H1 (cell line): ENCODE measurements around the gene OLA1. TPM values are rescaled to one million over a fixed set of nuclear protein-coding genes. Genes with fewer than 3 reads are reported as not detected.

Experiments
- CTCF ChIA-PET: fragments of 300-600 bp; sonication (Branson Sonifier 250); formaldehyde crosslinking; loops from one replicate; lab custom pipeline; 2021; ENCODE audit not compliant: partially characterized antibody; lab: Charles Lee
- POLR2A ChIA-PET: fragments of 300-600 bp; sonication (Branson Sonifier 250); formaldehyde crosslinking; loops from one replicate; lab custom pipeline; 2021; ENCODE audit warnings: inconsistent platforms; ENCODE audit not compliant: partially characterized antibody; lab: Charles Lee
- DNase-seq, 2 experiments: peaks; one replicate each; pipeline versions ENCODE4 v3.0.0 to v3.0.0-alpha.2; 2010 to 2022; ENCODE audit warnings: low spot score in 2 of 2, low read depth in 1 of 2, mixed read lengths in 1 of 2
- FAIRE-seq: peaks from 2 replicates; lab custom pipeline; 2011; peaks lifted over from hg19 to GRCh38; lab: Jason Lieb, UNC
- H2AFZ ChIP-seq: 2 replicates; pipeline ENCODE4 v1.8.1; 2012; ENCODE audit warnings: low read length, inconsistent platforms
- H2AK5ac ChIP-seq: 2 replicates; pipeline ENCODE4 v1.6.1; 2013; ENCODE audit warnings: low read depth, low read length
- H2BK120ac ChIP-seq: replicated peaks from 2 replicates; pipeline ENCODE3; 2013; ENCODE audit warnings: low read depth, low read length, inconsistent platforms
- H2BK12ac ChIP-seq: 2 replicates; pipeline ENCODE4 v1.6.1; 2013; ENCODE audit warnings: low read depth, low read length
- H2BK15ac ChIP-seq: 2 replicates; pipeline ENCODE4 v1.6.1; 2013; ENCODE audit warnings: low read length
- H2BK20ac ChIP-seq: 2 replicates; pipeline ENCODE4 v1.6.1; 2013; ENCODE audit warnings: low read length
- H2BK5ac ChIP-seq: 2 replicates; pipeline ENCODE4 v1.6.1; 2013; ENCODE audit warnings: low read depth, low read length
- H3K14ac ChIP-seq: 2 replicates; pipeline ENCODE4 v1.6.1; 2013; ENCODE audit warnings: inconsistent platforms; ENCODE audit not compliant: insufficient read length
- H3K18ac ChIP-seq: 2 replicates; pipeline ENCODE4 v1.6.1; 2013; ENCODE audit warnings: low read length; ENCODE audit errors: extremely low read depth
- H3K23ac ChIP-seq: 2 replicates; pipeline ENCODE4 v1.6.1; 2013; ENCODE audit warnings: inconsistent platforms; ENCODE audit not compliant: insufficient read length
- H3K23me2 ChIP-seq: 2 replicates; pipeline ENCODE4 v1.6.1; 2013; ENCODE audit warnings: low read depth, low read length
- H3K27ac ChIP-seq: 2 replicates; pipeline ENCODE4 v1.6.1; 2011; ENCODE audit warnings: low read depth, low read length, inconsistent platforms
- H3K27me3 ChIP-seq, 4 experiments: replicated peaks in 1 of 4; 1 replicate in 1 of 4; 2 replicates in 3 of 4; pipeline versions ENCODE4 v1.6.1 to v1.8.1; 2011 to 2013; ENCODE audit warnings: low read length in 3 of 4, mild to moderate bottlenecking in 3 of 4, inconsistent platforms in 2 of 4, mixed read lengths in 2 of 4, moderate library complexity in 1 of 4; ENCODE audit not compliant: control insufficient read depth in 3 of 4, insufficient read depth in 3 of 4; ENCODE audit errors: extremely low read depth in 1 of 4
- H3K36me3 ChIP-seq, 4 experiments: 2 replicates each; pipeline versions ENCODE4 v1.6.1 to v1.8.1; 2011 to 2013; ENCODE audit warnings: mild to moderate bottlenecking in 4 of 4, low read length in 3 of 4, moderate library complexity in 2 of 4, control low read depth in 1 of 4, inconsistent platforms in 1 of 4; ENCODE audit not compliant: insufficient read depth in 4 of 4, control insufficient read depth in 2 of 4
- H3K4ac ChIP-seq: replicated peaks from 2 replicates; pipeline ENCODE3; 2013; ENCODE audit warnings: low read length, low read depth, mixed read lengths, inconsistent platforms; ENCODE audit not compliant: insufficient read length
- H3K4me1 ChIP-seq, 4 experiments: replicated peaks in 1 of 4; 1 replicate in 1 of 4; 2 replicates in 3 of 4; pipeline versions ENCODE4 v1.6.1 to v1.8.1; 2011 to 2013; ENCODE audit warnings: low read length in 3 of 4, inconsistent platforms in 2 of 4, mixed read lengths in 1 of 4; ENCODE audit not compliant: insufficient read depth in 4 of 4, control insufficient read depth in 3 of 4
- H3K4me2 ChIP-seq, 2 experiments: 2 replicates each; pipeline versions ENCODE4 v1.6.1 to v1.8.1; 2011 to 2013; ENCODE audit warnings: low read depth in 2 of 2, low read length in 2 of 2, control low read depth in 1 of 2, inconsistent platforms in 1 of 2, mild to moderate bottlenecking in 1 of 2; ENCODE audit not compliant: insufficient read depth in 1 of 2
- H3K4me3 ChIP-seq, 4 experiments: fragments of 200-600, 300-600 bp in 1 of 4; sonication (generic), shearing (Covaris generic), sonication (Bioruptor Twin) in 1 of 4; 2 replicates each; pipeline versions ENCODE4 v1.5.1 to v1.8.1; 2011 to 2016; ENCODE audit warnings: low read length in 4 of 4, low read depth in 3 of 4, control low read depth in 2 of 4, inconsistent platforms in 2 of 4, mild to moderate bottlenecking in 2 of 4, mixed read lengths in 1 of 4, moderate library complexity in 1 of 4; ENCODE audit not compliant: insufficient read depth in 2 of 4; ENCODE audit errors: extremely low read depth in 1 of 4
- H3K56ac ChIP-seq: replicated peaks from 2 replicates; pipeline ENCODE3; 2013; ENCODE audit warnings: low read depth, mild to moderate bottlenecking, mixed read lengths, low read length, inconsistent platforms; ENCODE audit not compliant: insufficient read length
- H3K79me1 ChIP-seq: 2 replicates; pipeline ENCODE4 v1.6.1; 2013; ENCODE audit warnings: low read depth, low read length, control low read depth
- H3K79me2 ChIP-seq, 2 experiments: 2 replicates each; pipeline versions ENCODE4 v1.6.1 to v1.8.1; 2012 to 2013; ENCODE audit warnings: low read length in 2 of 2, mild to moderate bottlenecking in 2 of 2, inconsistent platforms in 1 of 2; ENCODE audit not compliant: insufficient read depth in 2 of 2, control insufficient read depth in 1 of 2
- H3K9ac ChIP-seq, 4 experiments: replicated peaks in 1 of 4; 1 replicate in 1 of 4; 2 replicates in 3 of 4; pipeline versions ENCODE4 v1.6.1 to v1.8.1; 2011 to 2013; ENCODE audit warnings: low read depth in 3 of 4, low read length in 3 of 4, control low read depth in 2 of 4, mild to moderate bottlenecking in 2 of 4, moderate library complexity in 2 of 4, inconsistent platforms in 1 of 4; ENCODE audit errors: extremely low read depth in 1 of 4
- H3K9me3 ChIP-seq, 2 experiments: 2 replicates each; pipeline versions ENCODE4 v1.6.1 to v1.8.1; 2012 to 2013; ENCODE audit warnings: mild to moderate bottlenecking in 2 of 2, moderate library complexity in 2 of 2, control low read depth in 1 of 2, inconsistent platforms in 1 of 2, low read depth in 1 of 2, low read length in 1 of 2, mixed read lengths in 1 of 2; ENCODE audit not compliant: insufficient read depth in 2 of 2
- H4K20me1 ChIP-seq, 2 experiments: replicated peaks in 1 of 2; 2 replicates each; pipeline versions ENCODE3 to v1.8.1; 2011 to 2013; ENCODE audit warnings: inconsistent platforms in 2 of 2, low read length in 2 of 2, mild to moderate bottlenecking in 1 of 2; ENCODE audit not compliant: insufficient read depth in 2 of 2, control insufficient read depth in 1 of 2
- H4K5ac ChIP-seq: 2 replicates; pipeline ENCODE4 v1.6.1; 2013; ENCODE audit warnings: low read length, low read depth, mixed read lengths, inconsistent platforms; ENCODE audit not compliant: insufficient read length
- H4K8ac ChIP-seq: 2 replicates; pipeline ENCODE4 v1.8.0; 2013; ENCODE audit warnings: mild to moderate bottlenecking, moderate library complexity, low read length, inconsistent platforms; ENCODE audit not compliant: insufficient read depth; ENCODE audit errors: extremely low read depth
- H4K91ac ChIP-seq: replicated peaks from 2 replicates; pipeline ENCODE3; 2013; ENCODE audit warnings: low read length, mixed read lengths, inconsistent platforms; ENCODE audit not compliant: insufficient read length
- FOSL1 ChIP-seq: IDR thresholded peaks from 2 replicates; pipeline ENCODE4 v1.6.1; 2011; ENCODE audit warnings: mild to moderate bottlenecking, low read depth, low read length, moderate library complexity; ENCODE audit not compliant: insufficient read depth
- POLR2AphosphoS5 ChIP-seq: IDR thresholded peaks from 2 replicates; pipeline ENCODE4 v1.6.1; 2011; ENCODE audit warnings: low read depth, low read length
- SIX5 ChIP-seq: IDR thresholded peaks from 2 replicates; pipeline ENCODE4 v1.6.1; 2011; ENCODE audit warnings: mild to moderate bottlenecking, low read depth, low read length
- TAF1 ChIP-seq: IDR thresholded peaks from 2 replicates; pipeline ENCODE4 v1.6.1; 2011; ENCODE audit warnings: mild to moderate bottlenecking, low read depth, low read length
- USF2 ChIP-seq: IDR thresholded peaks from 2 replicates; pipeline ENCODE4 v1.6.1; 2011; ENCODE audit warnings: low read length, improper control_type of control experiment
- WGBS, 2 experiments: shearing (Covaris generic) in 1 of 2; methylation state at CpG; one replicate each; pipeline versions ENCODE4 v1.1.6 to v1.1.7; 2013 to 2015; ENCODE audit warnings: low lambda C conversion rate in 2 of 2, mixed read lengths in 2 of 2, inconsistent platforms in 1 of 2, low coverage in 1 of 2, missing lambda C conversion rate in 1 of 2; ENCODE audit not compliant: insufficient replicate concordance in 2 of 2, insufficient coverage in 1 of 2, insufficient read length in 1 of 2; ENCODE audit errors: extremely low coverage in 1 of 2, missing lambda C conversion rate in 1 of 2; 5-methylcytosine and 5-hydroxymethylcytosine counted together
- polyA plus RNA-seq, 7 experiments: library from polyadenylated mRNA; depleted of rRNA in 3 of 7; stranded (reverse) in 5 of 7; unstranded in 2 of 7; fragments of >200 nt in 5 of 7; fragments of 200-250 nt in 2 of 7; gene quantifications; 1 replicate in 5 of 7; 2 replicates in 1 of 7; 4 replicates in 1 of 7; pipeline versions ENCODE4 v1.2.1 to v1.2.3, GENCODE V29; 2011 to 2013; ENCODE audit warnings: missing spikeins in 2 of 7, mixed read lengths in 2 of 7
- total RNA-seq: library from RNA; stranded (reverse); fragmentation: NEBNext Ultra II Directional; extraction: Animal tissue kit (Norgen Biotek cat#: 25700); gene quantifications from 2 replicates; pipeline ENCODE4 v1.2.1, GENCODE V29; 2021

OLA1 gene
- total and polyA plus RNA-seq, 2 of the 8 experiments (the other 6 are each of a cell fraction or from before 2014, with no cell fraction given), result 39.3 to 158 TPM

GRCh38 chr2:174223388-174223787, 24.9 kb downstream of the OLA1 start:
- Histone ChIP-seq H3K4ac (no peak overlapping the region), H3K23ac (no peak overlapping the region), H2BK120ac (no peak overlapping the region), H2BK15ac (no peak overlapping the region), H4K8ac (no peak overlapping the region), H4K5ac (no peak overlapping the region), H3K4me3 (no peak overlapping the region), H3K56ac (no peak overlapping the region), H2BK20ac (no peak overlapping the region), H3K79me1 (peaks cover 3% of the 10 kb centered on the region; the same call in 1 of the 2 replicates), H4K20me1 (peaks cover 0 to 2% of the 10 kb centered on the region in 2 experiments), H3K4me1 (peaks cover 0 to 3% (median 0%) of the 10 kb centered on the region in 4 experiments; a peak in 1 of 7 replicates), H3K27ac (no peak overlapping the region), H3K4me2 (no peak overlapping the region), H2AFZ (no peak overlapping the region), H3K23me2 (no peaks in the 10 kb centered on the region), H3K9me3 (no peaks in the 10 kb centered on the region), H3K27me3 (no peaks in the 10 kb centered on the region), H2BK12ac (no peak overlapping the region), H2BK5ac (no peak overlapping the region), H2AK5ac (no peak overlapping the region), H3K36me3 (peaks cover 0 to 9% (median 3%) of the 10 kb centered on the region in 4 experiments; a peak in 4 of 8 replicates), H3K18ac (no peak overlapping the region), H3K9ac (no peak overlapping the region), H3K79me2 (peaks cover 0 to 5% of the 10 kb centered on the region in 2 experiments; a peak in 1 of 4 replicates), H4K91ac (no peak overlapping the region), H3K14ac (no peak overlapping the region)
- no peak for DNase-seq
- FAIRE-seq, result no peak
- 91% methylated on average over 3 of the region's 3 CpGs; no CpG with 5 or more reads in 1 of the 2 experiments for WGBS, 2 experiments
- ChIA-PET POLR2A (no interaction called here), CTCF (interaction anchor here (1.1 to 2.1 kb wide), 3 partner anchors 11 to 17 kb away, joined by 3 to 10 read pairs (median 9); no protein-coding TSS in a partner anchor)
- TF ChIP-seq POLR2AphosphoS5, result no peak
- TF ChIP-seq FOSL1, result no peak
- no peak for TF ChIP-seq USF2
- no peak for TF ChIP-seq SIX5
- TF ChIP-seq TAF1, result no peak
